GM19455 (cell line): ENCODE results near the gene ZNF157.

ENCODE experiments used
- ATAC-seq: cut with Tn5 transposase; IDR thresholded peaks from one replicate; pipeline ENCODE4 v1.9.1; 2021; ENCODE audit not compliant: unreplicated experiment

Gene ZNF157

DNA sequence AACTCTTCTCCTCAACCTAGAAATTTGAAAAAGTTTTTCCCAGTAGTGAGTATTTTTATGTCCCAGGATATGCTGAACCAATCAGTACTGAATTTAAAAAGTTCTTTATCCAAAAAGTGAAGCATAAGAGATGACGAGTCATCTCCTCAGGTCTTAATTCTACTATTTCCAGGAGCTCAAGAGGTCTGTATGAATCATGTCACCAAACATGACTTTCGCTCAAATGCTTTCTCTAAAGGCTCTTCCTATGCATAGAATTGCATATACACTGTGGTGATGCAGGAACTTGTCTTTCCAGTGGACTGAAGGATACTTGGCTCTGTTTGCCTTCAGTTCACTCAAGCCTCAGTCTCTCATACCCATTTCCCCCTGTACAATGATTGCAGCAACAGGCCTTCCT is 76.6 kb downstream of the ZNF157 start:
- no peak for ATAC-seq

DNA sequence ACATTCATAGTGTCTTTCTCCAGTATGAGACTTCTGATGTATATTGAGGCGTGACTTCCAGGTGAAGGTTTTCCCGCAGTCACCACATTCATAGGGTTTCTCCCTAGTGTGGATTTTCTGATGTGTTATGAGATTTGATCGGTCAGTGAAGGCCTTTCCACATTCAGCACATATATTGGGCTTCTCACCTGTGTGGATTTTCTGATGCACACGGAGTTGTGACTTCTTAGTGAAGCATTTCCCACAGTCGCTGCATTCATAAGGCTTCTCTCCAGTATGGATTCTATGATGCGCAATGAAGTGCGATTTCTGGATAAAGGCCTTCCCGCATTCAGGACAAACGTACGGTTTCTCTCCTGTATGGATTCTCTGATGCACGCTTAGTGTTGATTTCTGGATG is 77.2 kb downstream of the ZNF157 start:
- no peak for ATAC-seq

DNA sequence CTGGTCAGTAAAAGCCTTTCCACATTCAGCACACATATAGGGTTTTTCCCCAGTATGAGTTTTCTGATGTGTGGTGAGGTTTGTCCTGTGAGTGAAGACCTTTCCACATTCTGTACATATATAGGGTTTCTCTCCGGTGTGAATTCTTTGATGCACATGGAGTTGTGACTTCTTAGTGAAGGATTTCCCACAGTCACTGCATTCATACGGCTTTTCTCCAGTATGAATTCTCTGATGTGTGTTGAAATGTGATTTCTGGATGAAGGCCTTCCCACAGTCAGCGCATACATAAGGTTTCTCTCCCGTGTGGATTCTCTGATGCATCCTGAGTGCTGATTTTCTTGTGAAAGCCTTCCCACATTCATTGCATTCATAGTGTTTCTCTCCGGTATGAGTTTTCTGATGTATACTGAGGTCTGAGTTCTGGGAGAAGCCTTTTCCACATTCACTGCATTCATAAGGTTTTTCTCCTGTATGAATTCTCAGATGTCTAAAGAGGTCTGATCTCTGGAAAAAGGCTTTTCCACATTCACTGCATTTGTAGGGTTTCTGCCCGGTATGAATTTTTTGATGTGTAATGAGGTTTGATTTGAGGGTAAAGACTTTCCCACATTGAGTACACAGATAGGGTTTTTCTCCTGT is 77.9 kb downstream of the ZNF157 start:
- no peak for ATAC-seq

DNA sequence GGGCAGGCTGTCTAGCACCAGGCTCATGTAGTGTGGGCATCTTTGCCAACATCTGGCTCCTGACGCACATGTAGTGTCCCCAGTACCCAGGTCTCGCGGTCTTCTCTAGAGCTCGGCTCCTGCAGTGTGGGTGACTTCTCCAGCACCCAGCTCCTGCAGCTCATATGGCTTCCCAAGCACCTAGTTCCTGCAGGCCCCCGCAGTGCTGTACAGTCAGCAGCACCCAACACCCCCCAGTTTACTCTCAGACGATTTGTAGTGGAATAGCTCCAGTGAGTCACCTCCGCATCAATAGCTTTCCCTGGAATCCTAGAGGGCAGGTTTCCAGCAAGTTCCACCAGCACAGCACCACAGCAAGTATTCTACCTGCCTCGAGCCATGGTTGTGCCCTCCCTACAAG is 81.7 kb downstream of the ZNF157 start:
- ATAC-seq = no peak

DNA sequence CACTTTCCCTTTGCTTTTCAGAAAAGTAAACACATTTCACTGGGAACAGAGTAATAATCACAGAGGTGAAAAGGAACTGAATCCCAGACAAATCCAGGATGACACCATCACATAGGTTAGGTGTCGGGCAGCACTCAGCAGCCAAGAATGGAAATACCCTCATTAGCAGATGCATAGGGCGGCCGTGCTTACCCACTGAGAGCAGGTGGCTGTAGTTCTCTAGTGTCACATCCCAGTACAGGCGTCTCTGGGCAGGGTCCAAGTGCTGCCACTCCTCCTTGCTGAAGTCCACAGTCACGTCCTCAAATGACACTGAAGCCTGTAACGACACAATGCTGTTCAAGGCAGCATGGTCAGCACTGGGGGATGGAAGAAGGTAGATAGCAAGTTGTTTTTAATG is 85.7 kb downstream of the ZNF157 start:
- ATAC-seq = no peak

DNA sequence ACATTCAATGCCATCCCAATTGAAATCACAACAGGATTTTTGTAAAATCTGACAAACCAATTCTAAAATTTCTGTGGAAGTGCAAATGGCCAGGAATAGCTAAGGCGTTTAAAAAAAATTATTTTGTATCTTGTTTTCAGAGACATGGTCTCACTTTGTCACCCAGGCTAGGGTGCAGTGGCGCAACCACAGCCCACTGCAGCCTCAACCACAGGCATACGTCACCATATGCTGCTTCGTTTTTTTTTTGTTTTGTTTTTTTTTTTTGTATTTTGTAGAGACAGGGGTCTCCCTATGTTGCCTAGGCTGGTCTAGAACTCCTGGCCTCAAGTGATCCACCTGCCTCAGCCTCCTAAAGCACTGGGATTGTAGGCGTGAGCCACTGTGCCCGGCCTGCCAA is 88.2 kb downstream of the ZNF157 start:
- no peak for ATAC-seq

DNA sequence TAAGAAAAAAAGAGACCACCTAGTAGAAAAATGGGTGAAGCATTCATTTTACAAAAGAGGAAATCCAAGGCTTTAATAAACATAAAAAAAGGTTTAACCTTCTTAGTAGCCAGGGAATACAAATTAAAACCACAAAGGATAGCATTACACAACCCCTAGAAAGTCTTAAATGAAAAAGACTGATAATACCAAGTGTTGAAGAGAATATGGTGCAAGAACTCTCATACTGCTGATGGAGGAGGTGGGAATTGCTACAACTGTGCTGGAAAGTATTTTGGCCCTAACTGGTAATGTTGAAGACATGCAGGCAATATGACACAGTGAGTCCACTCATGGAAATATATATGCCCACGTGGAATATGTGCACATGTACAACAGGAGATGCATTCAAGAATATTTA is 90.2 kb downstream of the ZNF157 start:
- ATAC-seq = no peak
